ENCODE data around the gene VPS13D.
"Not testable (repeated sequence)": the region's sequence is repeated elsewhere in the genome, so short reads cannot be mapped to it uniquely, and the experiment has no call there.

VPS13D gene

DNA sequence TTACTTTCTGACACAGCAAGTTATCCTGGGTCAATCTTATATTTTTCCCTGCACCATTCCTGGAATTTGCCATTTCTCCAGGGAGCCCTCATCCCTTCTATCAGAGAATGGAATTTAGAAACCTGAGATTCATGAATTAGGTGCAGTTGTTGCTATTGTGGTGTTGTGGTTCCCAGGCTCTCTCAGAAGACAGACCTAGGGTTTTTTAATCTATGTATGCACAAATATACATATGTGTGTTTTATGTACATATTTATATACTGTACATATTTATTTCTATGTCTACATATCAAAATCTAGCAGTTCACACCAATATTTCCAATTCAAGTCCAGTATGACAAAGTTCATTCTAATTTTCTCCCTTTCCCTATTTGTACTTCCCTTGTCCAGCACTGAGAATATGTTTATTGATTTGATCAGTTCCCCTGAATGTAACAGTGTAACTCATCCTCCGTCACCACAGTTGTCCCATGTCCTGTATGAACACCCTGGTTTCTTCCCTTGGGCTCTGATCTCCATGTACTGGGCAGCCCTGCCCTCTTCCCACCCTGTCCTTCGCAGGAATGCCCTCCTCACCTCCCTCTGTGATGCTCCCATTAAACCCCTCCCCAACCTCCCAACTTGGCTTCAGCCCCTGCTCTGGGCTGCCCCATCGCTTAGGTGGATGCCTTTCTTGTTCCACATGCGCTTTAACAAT, 145.5 kb downstream of the VPS13D start:
- DNase-seq (ENCODE audit: low read depth), result no peak

DNA sequence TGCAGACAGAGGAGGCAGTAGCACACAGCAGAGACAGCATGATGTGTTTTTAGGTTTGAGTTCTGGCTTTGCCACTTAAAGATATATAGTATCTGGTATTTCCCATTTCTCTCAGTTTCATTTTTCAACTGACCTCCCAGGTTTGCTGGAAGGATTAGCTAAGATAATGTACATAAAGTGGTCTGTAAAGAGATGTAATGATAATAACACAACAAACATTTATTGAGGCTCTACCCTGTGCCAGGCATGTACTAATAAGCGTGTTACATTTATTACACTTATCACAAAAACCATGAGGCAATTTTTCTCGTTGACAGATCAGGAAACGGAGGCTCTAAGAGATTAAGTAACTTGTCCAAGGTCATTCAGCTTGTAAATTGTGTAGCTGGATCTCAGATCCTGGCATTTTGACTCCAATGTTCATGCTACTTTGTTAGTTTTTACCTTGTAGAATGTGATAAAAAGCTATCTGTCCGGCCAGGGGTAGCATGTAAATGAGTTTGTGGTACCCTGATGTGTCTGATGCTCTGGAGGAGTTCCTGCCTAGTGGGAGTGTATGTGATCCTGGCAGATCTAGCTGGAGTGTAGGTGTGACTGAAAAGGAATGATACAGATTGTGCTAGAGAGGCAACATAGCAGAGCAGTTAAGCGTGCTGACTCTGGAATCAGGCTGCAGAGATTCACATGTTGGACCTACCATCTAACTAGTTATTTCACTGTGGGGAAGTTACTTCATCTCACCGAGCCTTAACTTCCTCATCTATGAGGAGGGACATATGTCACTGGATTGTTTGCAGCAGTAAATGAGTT, 146.6 kb downstream of the VPS13D start:
- DNase-seq (ENCODE audit: low read depth), result no peak

DNA sequence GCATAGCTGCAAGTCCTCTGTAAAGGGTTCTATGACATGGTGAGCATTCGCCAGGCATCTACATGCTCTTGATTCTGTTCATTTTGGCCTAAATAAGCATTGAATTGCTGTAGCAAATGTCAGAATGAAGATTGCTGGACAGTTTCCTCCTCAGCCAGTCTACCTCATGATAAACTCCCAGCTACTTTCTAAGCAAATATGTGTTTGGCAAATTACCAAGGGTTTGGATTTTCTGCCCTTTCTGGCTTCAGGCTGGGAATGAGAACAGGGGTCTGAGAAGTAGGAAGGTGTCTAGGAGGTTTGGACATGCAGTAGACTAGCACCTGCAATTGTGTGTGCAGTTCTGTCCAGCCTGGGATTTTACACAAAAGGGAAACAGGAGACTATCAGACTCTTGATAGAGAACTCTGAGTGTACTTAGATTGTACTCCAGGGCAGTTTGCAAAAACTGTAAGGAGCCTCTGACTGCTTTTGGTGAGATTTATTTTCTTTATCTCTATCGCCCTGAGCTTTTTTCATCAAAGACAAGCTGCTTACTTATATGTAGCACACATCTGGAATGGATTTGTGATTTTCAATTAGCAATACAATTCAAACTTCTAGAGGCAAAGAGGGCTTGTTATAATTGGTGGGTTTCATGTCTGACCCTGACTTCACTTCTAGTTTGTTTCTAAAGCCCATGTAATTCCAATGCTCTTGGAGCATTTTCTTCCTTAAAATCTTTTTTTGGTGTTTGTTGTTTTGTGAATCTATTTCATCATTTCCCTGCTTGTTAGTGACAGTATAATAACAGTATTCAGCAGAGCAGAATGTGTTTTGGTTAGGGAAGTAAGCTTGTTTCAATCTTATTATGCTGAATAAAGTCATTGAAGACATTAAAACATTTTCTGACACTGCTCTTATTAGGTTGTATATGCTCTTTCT, 150.8 kb downstream of the VPS13D start:
- DNase-seq (ENCODE audit: low read depth), result no peak

DNA sequence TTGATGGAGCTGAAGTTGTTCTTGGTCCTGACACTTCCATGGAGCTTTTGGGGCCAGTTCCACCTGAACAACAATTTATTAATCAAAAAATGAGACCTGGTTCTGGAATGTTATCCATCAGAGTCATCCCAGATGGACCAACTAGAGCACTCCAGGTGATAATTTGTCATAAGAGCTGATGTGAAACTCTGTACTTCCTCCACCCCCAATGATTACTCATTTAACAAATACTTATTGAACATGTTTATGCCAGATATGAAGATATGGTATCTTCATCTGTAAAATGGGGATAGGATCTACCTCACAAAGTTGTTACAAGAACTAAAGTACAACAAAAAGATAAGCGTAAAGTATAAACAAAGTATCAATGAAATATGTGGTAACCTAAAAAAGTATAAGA, 153.2 kb downstream of the VPS13D start:
- no peak for DNase-seq (ENCODE audit: low read depth)

DNA sequence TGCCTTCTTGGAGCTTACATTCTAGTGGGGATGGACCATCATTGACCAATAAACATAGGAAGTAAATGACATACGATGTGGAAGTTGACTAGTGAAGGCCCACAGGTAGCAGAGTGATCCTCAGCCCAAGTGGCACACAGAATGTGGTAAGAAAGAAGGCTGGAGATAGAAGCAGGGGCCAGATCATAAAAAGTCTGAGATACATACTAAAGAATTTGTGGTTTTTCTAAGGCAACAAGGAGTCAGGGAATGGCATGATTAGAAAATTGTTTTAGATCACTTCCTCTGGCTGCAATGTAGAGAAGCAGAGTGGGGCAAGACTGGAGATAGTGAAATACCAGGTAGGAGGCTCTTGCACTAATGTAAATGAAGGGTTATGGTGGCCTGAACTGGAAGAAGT, 154.0 kb downstream of the VPS13D start:
- DNase-seq (ENCODE audit: low read depth), result no peak

DNA sequence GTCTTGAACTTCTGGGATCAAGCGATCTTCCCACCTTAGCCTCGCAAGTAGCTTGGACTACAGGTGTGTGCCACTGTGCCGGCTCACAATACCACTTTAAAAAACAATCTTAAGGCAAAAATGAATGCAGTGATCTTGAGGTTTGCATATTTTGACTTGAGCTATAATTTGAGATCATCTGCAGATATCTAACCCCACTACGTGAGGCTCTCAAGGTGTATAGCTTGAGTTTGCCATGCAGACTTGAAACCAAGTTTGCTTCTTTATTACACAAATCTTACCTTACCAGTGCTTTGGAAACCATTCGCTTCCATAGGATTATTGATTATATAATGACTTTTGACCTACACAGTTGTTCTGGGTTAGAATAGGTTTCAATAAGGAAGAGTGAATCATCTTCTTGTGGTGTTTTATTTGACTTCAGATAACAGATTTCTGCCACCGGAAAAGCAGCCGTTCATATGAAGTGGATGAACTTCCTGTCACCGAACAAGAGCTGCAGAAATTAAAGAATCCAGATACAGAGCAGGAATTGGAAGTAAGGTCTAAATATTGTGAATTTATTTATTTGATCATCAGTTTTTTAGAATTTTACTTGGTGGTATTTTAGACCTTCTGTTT, 155.1 kb downstream of the VPS13D start:
- DNase-seq (ENCODE audit: low read depth), result no peak

DNA sequence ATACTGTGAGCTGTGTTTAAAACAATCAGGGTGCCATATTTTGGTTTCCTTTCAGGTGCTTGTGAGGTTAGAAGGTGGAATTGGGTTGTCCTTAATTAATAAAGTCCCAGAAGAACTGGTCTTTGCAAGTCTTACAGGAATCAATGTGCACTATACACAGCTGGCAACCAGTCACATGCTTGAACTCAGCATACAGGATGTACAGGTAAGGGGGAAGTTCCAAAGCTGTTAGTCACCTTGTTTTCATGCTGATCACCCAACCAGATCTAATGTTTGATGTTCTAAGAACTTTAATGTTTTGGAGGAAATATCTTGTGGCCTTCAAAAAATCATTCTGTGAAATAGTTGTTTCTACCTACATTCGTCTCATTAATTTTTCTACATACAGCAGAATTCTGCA, 156.3 kb downstream of the VPS13D start:
- no peak for DNase-seq (ENCODE audit: low read depth)

DNA sequence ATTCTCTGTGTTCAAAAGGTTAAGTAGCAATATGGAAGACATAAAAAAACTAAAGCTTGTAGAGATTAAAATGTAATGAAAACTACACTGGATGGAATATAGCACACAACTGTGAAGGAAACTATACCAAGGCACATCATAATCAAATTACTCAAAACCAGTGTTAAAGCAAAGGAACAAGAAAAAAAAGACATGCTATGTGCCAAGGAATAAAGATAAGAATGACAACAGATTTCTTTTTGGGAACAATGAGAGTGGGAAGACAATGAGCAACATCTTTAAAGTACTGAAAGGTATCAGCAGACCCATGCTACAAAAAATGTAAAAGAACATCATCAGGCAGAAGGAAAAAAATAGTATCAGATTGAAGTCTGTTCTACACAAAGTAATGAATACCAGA, 157.8 kb downstream of the VPS13D start:
- no peak for DNase-seq (ENCODE audit: low read depth)

DNA sequence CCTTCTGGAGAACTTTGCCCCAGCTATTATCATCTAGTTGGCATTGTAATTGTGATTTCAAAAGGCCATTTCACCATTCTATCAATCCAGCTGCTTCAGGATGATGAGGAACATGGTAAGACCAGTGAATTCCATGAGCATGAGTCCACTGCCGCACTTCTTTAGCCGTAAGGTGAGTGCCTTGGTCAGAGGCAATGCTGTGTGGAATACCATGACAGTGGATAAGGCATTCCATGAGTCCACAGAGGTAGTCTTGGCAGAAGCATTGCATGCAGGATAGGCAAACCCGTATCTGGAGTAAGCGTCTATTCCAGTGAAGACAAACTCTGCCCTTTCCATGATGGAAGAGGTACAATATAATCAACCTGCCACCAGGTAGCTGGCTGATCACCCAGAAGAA, 160.5 kb downstream of the VPS13D start:
- DNase-seq (ENCODE audit: low read depth), result not testable (repeated sequence)

DNA sequence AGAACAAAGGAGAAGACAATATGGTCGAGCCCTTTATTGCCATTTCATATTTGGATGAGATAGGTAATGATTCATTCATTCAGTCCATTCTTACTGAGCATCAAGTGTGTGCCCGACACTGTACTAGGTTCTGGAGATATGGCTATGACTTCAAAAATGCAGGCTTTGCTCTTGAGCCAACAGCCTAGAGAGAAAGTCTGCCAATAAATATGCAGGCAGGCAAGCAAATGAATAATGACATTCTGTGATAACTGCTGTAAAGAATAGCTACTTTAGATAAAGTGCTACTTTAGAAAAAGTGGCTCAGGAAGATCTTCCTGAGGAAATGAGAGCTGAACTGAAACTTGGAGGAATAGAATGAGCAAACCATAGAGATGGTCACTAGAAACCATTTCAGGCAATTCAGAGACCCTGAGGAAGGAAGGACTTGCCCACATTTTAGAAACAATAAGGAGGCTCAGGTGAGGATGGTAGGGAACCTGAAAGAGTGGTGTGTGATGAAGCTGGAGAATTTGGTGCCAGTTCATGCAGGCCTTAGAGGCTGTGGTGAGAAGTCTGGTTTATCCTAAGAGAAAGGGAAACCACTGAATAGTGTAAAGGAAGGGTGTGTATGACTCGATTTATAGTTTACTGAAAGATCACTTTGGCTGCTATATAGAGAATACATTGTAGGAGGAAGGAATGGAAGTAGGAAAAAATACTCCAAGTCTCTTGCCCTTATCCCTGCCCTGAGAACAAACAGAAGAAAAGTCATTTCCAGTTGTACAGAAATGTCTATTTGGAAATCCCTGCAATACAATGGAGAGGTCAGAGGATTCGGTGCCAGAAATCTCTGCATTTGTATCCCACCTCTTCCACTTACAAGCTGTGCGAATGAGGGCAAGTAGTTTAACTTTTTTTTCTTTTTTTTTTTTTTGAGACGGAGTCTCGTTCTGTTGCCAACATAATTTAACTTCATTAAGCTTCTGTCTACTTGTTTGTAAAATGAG, 167.9 kb downstream of the VPS13D start:
- no peak for DNase-seq (ENCODE audit: low read depth)

DNA sequence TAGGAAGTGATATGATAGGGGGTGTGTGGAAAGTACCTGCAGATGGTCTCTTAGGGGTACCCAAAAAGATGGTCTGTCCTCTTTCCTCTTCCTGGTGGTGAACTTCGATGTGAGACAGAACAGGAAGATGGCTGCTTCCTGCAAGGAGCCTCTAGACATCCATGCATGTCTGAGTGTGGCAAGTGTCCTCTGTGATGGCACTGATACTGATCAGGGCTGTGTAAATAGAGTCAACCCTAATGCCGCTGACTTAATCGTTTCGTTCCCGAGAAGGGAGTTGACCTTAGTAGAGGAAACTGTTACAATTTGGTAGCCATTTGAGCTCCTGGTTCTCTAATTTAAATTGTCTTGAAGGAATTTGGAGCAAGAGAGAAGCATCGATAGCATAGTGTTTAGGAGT, 168.6 kb downstream of the VPS13D start:
- DNase-seq (ENCODE audit: low read depth), result no peak

DNA sequence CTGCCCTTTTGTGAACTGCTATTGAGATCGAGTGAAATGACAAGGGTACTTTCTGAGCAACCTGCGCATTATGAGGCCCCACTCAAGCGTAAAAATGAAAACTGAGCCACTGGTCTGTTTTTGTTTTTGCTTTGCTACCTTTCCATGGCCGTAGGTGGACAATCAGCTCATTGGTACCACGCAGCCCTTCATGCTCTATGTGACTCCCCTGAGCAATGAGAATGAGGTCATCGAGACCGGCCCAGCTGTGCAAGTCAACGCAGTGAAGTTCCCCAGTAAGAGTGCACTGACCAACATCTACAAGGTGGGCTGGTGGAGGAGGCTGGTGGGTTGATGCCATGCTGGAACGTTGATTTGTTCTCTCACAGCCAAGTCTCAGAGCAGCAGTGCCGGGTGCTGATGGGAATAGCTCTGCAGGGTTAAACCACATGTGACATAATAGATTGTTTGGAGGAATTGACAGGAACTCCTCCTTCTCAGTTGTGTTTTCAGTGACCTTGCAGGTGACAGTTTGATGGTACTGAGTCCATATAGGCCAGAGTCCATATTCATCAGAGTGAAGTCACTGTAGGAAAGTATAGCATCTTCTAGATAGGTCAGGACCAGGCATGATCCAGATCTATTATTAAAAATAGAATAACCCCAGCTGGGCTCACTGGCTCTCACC, 170.3 kb downstream of the VPS13D start:
- no peak for DNase-seq (ENCODE audit: low read depth)

DNA sequence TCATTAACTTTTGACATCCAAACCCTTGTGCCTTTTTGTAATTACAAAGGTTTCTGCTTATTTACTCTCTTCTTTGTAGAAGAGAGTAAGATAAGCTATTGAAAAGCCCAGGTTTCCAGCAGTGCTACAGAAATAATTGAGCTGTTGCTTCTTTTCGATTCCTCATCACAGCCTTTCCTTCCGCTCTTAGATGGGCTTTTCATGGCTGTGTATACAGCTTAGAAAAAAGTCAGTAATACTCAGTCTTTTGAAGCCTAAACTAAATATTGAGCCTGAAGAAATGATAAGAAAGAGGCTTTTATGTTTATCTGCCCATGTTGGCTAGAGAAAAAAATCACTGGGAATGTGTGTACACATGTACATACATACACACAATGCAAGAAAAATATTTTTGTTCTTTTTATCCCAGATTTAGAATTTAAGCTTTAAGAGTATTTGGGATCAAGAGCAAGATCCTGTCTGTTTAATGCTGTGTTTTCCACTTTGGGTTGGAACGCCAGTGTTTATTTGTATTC, 172.4 kb downstream of the VPS13D start:
- no peak for DNase-seq (ENCODE audit: low read depth)

DNA sequence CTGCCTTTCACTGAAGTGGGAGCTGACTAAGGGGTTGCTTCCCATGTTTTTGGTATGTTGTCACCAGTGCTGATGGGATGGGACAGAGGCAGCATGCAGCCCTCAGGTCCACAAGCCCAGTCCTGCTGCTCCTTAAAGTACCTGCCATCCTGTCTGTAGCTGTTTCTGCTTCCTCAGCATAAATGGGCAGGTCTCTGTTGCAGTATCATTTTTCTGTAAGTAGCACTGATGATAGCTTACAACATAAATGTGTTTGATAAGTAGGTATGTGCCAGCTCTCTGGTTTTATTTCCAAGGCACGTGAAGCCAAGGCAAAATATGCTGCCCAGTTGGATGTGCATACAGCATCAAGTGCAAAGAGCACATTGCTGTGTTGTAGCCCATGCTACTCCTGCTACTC, 173.0 kb downstream of the VPS13D start:
- DNase-seq (ENCODE audit: low read depth), result no peak

DNA sequence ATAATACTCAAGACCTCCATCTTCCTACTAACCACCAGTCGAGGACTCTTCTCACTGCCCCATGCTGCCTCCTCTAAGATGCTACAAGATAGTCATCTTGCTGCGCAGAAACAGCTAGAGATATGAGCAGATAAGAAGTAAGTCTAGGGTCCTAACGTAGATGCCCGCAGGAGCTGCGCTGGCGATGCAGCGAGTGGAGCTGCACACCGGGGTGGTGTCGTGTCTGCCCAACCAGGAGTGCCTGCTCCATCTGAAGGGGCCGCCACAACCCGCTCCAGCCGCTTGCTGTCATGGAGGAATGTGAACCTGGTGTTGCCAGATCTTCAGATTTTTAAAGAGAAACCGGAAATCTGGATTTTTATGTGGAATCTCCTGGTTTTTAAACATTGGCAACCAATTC, 175.1 kb downstream of the VPS13D start:
- no peak for DNase-seq (ENCODE audit: low read depth)

DNA sequence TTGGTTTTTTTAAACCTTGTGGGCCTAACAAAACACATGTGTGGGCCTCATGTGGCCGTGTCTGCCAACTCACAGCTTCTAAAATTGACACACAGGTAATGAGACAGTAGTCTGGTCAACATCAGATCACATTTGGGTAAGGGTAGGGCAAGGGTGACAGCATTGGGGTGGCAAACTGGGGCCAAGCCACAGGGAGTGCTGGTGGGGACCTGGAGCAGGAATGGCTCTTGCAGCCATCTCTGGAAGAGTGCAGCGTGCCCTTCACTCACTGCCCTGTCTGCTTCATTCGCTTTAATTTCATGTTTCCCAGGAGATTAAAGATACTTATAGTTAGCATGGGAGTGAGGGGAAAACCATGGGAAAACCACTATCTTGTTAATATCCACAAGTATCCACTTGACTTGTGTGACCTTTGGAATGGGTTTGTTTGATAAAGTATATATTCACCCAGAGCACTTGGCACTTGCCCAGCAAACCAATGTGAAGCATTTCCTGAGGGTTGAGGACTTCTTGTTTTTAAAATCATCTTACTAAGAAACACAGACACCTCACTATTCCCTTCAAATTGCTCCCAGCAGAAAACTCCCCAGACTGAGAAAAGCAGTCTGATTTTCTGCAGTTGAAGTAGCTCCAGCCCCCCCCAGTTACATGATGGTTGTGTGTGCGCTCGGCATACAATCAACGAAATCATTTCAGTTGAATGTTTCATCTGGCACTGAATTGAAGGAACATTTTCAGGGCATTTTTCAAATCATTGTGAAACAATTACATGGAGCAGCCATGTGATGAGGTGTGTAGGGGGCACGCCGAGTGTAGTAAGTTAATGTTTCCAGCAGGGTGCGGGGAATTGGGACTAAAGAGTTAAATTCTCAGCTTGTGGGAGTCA, 175.7 kb downstream of the VPS13D start:
- DNase-seq (ENCODE audit: low read depth), result no peak

DNA sequence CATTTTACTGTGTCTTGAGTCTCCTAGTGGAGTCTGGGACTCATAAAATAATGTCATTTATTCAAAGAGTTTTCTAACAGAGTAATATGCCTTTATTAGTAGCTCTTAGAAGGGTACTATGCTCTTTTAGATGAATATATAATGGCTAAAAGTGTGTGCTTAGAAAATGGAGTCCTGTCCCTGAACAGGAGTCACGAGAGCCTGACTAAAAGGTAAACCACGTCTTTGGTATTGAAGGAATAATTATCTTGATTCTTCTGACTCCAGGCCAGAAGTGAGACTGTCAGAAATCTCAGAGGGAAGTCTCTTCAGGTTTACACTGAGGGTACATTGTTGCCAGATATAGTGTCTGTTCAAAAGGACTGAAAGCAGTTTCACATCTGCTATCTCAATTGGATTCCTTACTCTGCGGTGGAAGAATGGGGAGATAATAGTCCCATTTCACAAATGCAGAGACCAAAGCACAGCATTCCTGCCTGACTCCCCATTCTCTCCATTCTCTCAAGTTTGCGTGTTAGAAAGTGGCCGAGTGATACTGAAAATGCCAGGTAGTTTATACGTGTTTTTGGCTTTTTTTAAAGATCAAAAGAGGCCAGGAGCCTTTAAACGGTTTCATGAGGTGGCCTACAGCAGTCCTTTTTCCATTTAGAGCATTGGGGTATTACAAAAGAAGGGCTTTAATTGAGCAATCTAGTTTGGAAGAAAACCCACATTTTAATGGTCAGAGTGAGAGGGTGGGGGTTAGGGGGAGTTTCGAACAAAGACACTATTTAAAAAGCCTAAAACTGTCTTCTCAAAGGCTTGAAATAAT, 176.6 kb downstream of the VPS13D start:
- no peak for DNase-seq (ENCODE audit: low read depth)
